ENCODE measurements around the gene MICAL2. TPM values are rescaled to one million over a fixed set of nuclear protein-coding genes. Genes with fewer than 3 reads are reported as not detected.

Gene MICAL2
- total RNA-seq, 1 donor from 2014 or later = 4.4 TPM

DNA sequence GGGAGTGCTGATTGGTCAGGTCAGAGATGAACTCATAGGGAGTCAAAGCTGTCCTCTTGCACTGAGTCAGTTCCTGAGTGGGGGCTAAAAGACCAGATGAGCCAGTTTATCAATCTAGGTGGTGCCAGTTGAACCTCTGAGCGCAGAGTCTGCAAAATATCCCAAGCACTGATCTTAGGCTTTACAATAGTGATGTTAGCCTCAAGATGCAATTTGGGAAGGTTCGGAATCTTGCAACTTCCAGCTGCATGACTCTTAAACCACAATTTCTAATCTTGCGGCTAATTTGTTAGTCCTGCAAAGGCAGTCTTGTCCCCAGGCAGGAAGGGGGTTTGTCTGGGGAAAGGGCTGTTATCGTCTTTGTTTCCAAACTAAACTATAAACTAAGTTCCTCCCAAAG, 174.7 kb downstream of the MICAL2 start:
- DNase-seq = no peak
- Mint-ChIP-seq H3K9me3 (ENCODE audit: unreplicated experiment) (peaks cover 2% of the 10 kb centered on the region), H3K27ac (ENCODE audit: unreplicated experiment) (no peak overlapping the region), H3K4me1 (ENCODE audit: low read depth, unreplicated experiment) (peaks cover 12% of the 10 kb centered on the region), H3K27me3 (ENCODE audit: unreplicated experiment) (peaks cover 5% of the 10 kb centered on the region), H3K36me3 (ENCODE audit: unreplicated experiment) (no peaks in the 10 kb centered on the region), H3K4me3 (ENCODE audit: unreplicated experiment) (no peak overlapping the region)
- TF ChIP-seq, protein P1, sequence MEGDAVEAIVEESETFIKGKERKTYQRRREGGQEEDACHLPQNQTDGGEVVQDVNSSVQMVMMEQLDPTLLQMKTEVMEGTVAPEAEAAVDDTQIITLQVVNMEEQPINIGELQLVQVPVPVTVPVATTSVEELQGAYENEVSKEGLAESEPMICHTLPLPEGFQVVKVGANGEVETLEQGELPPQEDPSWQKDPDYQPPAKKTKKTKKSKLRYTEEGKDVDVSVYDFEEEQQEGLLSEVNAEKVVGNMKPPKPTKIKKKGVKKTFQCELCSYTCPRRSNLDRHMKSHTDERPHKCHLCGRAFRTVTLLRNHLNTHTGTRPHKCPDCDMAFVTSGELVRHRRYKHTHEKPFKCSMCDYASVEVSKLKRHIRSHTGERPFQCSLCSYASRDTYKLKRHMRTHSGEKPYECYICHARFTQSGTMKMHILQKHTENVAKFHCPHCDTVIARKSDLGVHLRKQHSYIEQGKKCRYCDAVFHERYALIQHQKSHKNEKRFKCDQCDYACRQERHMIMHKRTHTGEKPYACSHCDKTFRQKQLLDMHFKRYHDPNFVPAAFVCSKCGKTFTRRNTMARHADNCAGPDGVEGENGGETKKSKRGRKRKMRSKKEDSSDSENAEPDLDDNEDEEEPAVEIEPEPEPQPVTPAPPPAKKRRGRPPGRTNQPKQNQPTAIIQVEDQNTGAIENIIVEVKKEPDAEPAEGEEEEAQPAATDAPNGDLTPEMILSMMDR (IDR thresholded peaks at IDR 0.05; ENCODE audit: partially characterized antibody, unreplicated experiment) = no peak

DNA sequence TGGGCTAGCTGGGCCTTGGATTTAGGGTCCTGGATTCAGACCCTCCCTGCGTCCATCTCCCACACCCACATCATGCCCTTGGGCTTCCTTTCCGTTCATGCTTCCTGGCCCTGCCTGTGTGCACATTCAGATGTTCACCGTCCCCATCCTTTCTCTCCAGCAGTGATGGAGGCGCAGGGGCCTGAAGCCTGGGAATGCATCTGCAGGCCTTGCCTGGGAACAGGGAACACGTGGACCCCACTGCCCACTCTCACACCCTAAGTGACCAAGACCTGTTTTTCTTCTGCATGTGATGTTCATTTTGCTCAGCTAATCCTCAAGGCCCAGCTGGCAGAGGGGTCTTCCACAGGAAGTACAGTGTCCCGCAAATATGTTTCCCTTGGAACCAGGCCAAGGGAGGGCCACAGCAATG, 175.4 kb downstream of the MICAL2 start:
- Mint-ChIP-seq H3K4me3 (ENCODE audit: unreplicated experiment) (no peak overlapping the region), H3K9me3 (ENCODE audit: unreplicated experiment) (peaks cover 6% of the 10 kb centered on the region), H3K27ac (ENCODE audit: unreplicated experiment) (no peak overlapping the region), H3K36me3 (ENCODE audit: unreplicated experiment) (no peaks in the 10 kb centered on the region), H3K4me1 (ENCODE audit: low read depth, unreplicated experiment) (peaks cover 19% of the 10 kb centered on the region), H3K27me3 (ENCODE audit: unreplicated experiment) (peaks cover 11% of the 10 kb centered on the region)
- TF ChIP-seq, protein P1 (IDR thresholded peaks at IDR 0.05; ENCODE audit: partially characterized antibody, unreplicated experiment) = no peak
- DNase-seq = no peak

DNA sequence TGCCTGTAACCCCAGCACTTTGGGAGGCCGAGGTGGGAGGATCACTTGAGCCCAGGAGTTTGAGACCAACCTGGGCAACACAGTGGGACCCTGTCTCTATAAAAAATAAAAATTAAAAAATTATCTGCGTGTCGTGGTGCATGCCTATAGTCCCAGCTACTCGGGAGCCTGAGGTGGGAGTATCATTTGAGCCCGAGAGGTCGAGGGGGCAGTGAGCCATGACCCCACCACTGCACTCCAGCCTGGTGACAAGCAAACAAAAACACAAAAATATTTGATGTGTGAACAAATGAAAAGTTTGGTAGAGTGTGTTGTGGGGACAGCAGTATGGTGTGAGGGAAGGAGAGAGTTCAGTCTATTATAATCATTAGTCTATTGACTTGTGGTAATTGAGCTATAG, 176.2 kb downstream of the MICAL2 start:
- Mint-ChIP-seq H3K27me3 (ENCODE audit: unreplicated experiment) (peaks cover 15% of the 10 kb centered on the region), H3K4me1 (ENCODE audit: low read depth, unreplicated experiment) (peaks cover 26% of the 10 kb centered on the region), H3K9me3 (ENCODE audit: unreplicated experiment) (peaks cover 9% of the 10 kb centered on the region), H3K4me3 (ENCODE audit: unreplicated experiment) (no peak overlapping the region), H3K27ac (ENCODE audit: unreplicated experiment) (no peak overlapping the region), H3K36me3 (ENCODE audit: unreplicated experiment) (no peaks in the 10 kb centered on the region)
- TF ChIP-seq, protein P1 (IDR thresholded peaks at IDR 0.05; ENCODE audit: partially characterized antibody, unreplicated experiment) = no peak
- no peak for DNase-seq

DNA sequence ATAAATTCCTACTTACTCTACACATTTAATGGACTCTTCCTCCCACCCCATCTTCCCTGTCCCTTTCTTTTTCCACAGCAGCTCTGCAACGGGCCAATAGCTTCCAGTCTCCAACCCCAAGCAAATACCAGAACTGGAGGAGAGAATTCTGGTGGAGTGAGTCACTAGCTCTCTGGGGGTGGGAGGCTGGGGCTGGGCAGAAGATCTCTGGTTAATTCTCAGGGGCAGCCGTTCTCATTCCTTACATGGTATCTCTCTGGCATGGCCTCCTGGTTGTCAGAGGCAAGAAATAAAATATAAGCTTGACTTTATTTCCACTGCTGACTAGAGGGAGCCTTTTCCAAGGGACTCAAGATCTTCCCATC, 176.6 kb downstream of the MICAL2 start:
- DNase-seq = no peak
- TF ChIP-seq, protein P1 (IDR thresholded peaks at IDR 0.05; ENCODE audit: partially characterized antibody, unreplicated experiment) = no peak
- Mint-ChIP-seq H3K9me3 (ENCODE audit: unreplicated experiment) (peaks cover 9% of the 10 kb centered on the region), H3K4me1 (ENCODE audit: low read depth, unreplicated experiment) (peaks cover 26% of the 10 kb centered on the region), H3K27me3 (ENCODE audit: unreplicated experiment) (peaks cover 15% of the 10 kb centered on the region), H3K36me3 (ENCODE audit: unreplicated experiment) (no peaks in the 10 kb centered on the region), H3K4me3 (ENCODE audit: unreplicated experiment) (no peak overlapping the region), H3K27ac (ENCODE audit: unreplicated experiment) (no peak overlapping the region)

DNA sequence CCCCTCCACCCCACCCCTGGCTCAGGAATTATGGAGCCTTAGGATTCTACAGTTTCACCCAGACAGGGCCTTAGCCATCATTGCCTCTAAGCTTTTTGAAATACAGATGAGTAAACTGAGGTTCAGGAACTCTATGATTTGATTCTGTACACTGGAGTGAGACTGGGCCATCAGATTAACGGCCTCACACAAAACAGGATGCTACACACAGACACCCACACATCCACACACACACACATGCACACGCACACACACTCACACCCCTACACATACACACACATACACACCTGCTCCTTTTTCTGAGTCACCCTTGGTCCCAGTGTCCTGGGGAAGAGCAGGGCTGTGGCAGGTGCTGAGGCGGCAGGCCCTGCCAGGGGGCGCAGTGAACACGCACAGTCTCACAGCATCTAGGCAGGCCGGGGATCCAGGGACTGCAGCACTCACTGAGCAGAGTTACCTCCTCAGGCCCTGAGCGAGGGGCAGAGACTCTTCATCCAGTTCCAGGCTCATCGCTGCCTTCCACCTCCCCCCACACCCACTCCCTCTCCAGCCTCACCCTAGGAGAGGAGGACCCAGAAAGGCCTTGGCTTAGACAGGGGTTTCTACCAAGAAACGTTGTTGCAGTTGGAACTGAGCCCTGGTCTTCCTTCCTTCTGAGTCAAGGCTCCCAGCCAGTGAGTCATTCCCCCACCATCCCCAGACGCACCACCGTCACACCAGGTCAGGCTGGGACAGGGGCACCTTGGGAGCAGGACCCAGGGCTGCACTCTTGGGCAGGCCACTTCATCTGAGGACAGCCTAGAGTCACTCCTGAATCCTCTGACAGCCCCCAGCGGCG, 177.2 kb downstream of the MICAL2 start:
- peak; percentile 84 for DNase-seq
- H3K9me3 Mint-ChIP-seq (ENCODE audit: unreplicated experiment) = peaks cover 9% of the 10 kb centered on the region
- H3K4me1 Mint-ChIP-seq (ENCODE audit: low read depth, unreplicated experiment) = peaks cover 26% of the 10 kb centered on the region
- peaks cover 13% of the 10 kb centered on the region for H3K27me3 Mint-ChIP-seq (ENCODE audit: unreplicated experiment)
- H3K36me3 Mint-ChIP-seq (ENCODE audit: unreplicated experiment) = no peaks in the 10 kb centered on the region
- H3K4me3 Mint-ChIP-seq (ENCODE audit: unreplicated experiment) = no peak overlapping the region
- TF ChIP-seq, protein P1 (IDR thresholded peaks at IDR 0.05; ENCODE audit: partially characterized antibody, unreplicated experiment) = peak; percentile 57
- peak overlapping the region; percentile 4 for H3K27ac Mint-ChIP-seq (ENCODE audit: unreplicated experiment)

All from glutamatergic neuron (in vitro differentiated cells).